IMR-90 (cell line): Measurements from ENCODE around the gene CHD6. TPM values are rescaled to one million over a fixed set of nuclear protein-coding genes. Genes with fewer than 3 reads are reported as not detected.

Source experiments
- ATAC-seq: fragments of 200-7000 bp; cut with Tn5 transposase; 2 replicates; pipeline ENCODE4 v1.9.1; 2020; ENCODE audit warnings: low read depth, mild to moderate bottlenecking, moderate library complexity
- BruUV-seq: library from RNA; stranded (reverse); fragments of 400-500 nt; replicated peaks from 2 replicates; lab custom pipeline; 2021; lab: Mats Ljungman, UMichigan
- CTCF ChIA-PET: fragments of 300-600 bp; formaldehyde crosslinking; extraction: SDS; loops from one replicate; lab custom pipeline; 2021; ENCODE audit warnings: antibody characterized with exemption; lab: Yijun Ruan, JAX
- POLR2A ChIA-PET: fragments of 300-600 bp; sonication (Branson Sonifier 250); formaldehyde crosslinking; loops from one replicate; lab custom pipeline; 2022; ENCODE audit warnings: antibody characterized with exemption; ENCODE audit not compliant: unreplicated experiment; lab: Charles Lee
- DNase-seq: peaks from one replicate; pipeline ENCODE4 v3.0.0; 2013
- H2AFZ ChIP-seq: replicated peaks from 2 replicates; pipeline ENCODE3; 2013; ENCODE audit warnings: low read length, mild to moderate bottlenecking; ENCODE audit not compliant: poor library complexity
- H2AK5ac ChIP-seq: 2 replicates; pipeline ENCODE4 v1.6.1; 2013; ENCODE audit warnings: low read depth, low read length, inconsistent platforms
- H2AK9ac ChIP-seq: replicated peaks from 2 replicates; pipeline ENCODE3; 2013; ENCODE audit warnings: mild to moderate bottlenecking, low read depth, low read length, moderate library complexity; ENCODE audit not compliant: poor library complexity
- H2BK120ac ChIP-seq: 2 replicates; pipeline ENCODE4 v1.6.1; 2013; ENCODE audit warnings: low read depth, low read length, inconsistent platforms
- H2BK15ac ChIP-seq: 3 replicates; pipeline ENCODE4 v1.6.1; 2013; ENCODE audit warnings: low read depth, low read length, inconsistent platforms
- H2BK20ac ChIP-seq: 2 replicates; pipeline ENCODE4 v1.6.1; 2013; ENCODE audit warnings: low read depth, mild to moderate bottlenecking, inconsistent platforms, low read length, moderate library complexity
- H2BK5ac ChIP-seq: 2 replicates; pipeline ENCODE4 v1.6.1; 2013; ENCODE audit warnings: mild to moderate bottlenecking, low read depth, low read length, inconsistent platforms; ENCODE audit not compliant: poor library complexity, severe bottlenecking
- H3K14ac ChIP-seq: replicated peaks from 2 replicates; pipeline ENCODE4 v1.6.1; 2013; ENCODE audit warnings: low read depth, low read length, inconsistent platforms
- H3K18ac ChIP-seq: 2 replicates; pipeline ENCODE4 v1.6.1; 2013; ENCODE audit warnings: low read depth, low read length, control low read depth
- H3K23ac ChIP-seq: 2 replicates; pipeline ENCODE4 v1.6.1; 2013; ENCODE audit warnings: low read depth, low read length, inconsistent platforms
- H3K27ac ChIP-seq: 2 replicates; pipeline ENCODE4 v1.5.1; 2013; ENCODE audit warnings: mild to moderate bottlenecking, control low read depth, low read length; ENCODE audit not compliant: insufficient read depth
- H3K27me3 ChIP-seq: 2 replicates; pipeline ENCODE4 v1.6.1; 2013; ENCODE audit warnings: low read length; ENCODE audit not compliant: control insufficient read depth, insufficient read depth
- H3K36me3 ChIP-seq: 2 replicates; pipeline ENCODE4 v1.6.1; 2013; ENCODE audit warnings: low read length, mixed read lengths; ENCODE audit not compliant: control insufficient read depth, insufficient read depth
- H3K4ac ChIP-seq: 2 replicates; pipeline ENCODE4 v1.6.1; 2013; ENCODE audit warnings: low read depth, low read length, inconsistent platforms
- H3K4me1 ChIP-seq: 2 replicates; pipeline ENCODE4 v1.6.1; 2013; ENCODE audit warnings: low read length, mixed read lengths; ENCODE audit not compliant: control insufficient read depth, insufficient read depth
- H3K4me2 ChIP-seq: 2 replicates; pipeline ENCODE4 v1.6.1; 2013; ENCODE audit warnings: low read depth, mild to moderate bottlenecking, control low read depth, low read length, moderate library complexity
- H3K4me3 ChIP-seq: 2 replicates; pipeline ENCODE4 v1.5.1; 2013; ENCODE audit warnings: low read depth, mild to moderate bottlenecking, control low read depth, low read length, moderate library complexity; ENCODE audit not compliant: insufficient read depth
- H3K56ac ChIP-seq: 2 replicates; pipeline ENCODE4 v1.6.1; 2013; ENCODE audit warnings: low read length, inconsistent platforms; ENCODE audit not compliant: insufficient read depth; ENCODE audit errors: extremely low read depth
- H3K79me1 ChIP-seq, 2 experiments: 2 replicates each; pipeline ENCODE4 v1.6.1; 2013; ENCODE audit warnings: low read length in 2 of 2, inconsistent platforms in 1 of 2, low read depth in 1 of 2
- H3K9ac ChIP-seq: 2 replicates; pipeline ENCODE4 v1.6.1; 2013; ENCODE audit warnings: low read depth, low read length, control low read depth
- H3K9me1 ChIP-seq: 2 replicates; pipeline ENCODE4 v1.6.1; 2013; ENCODE audit warnings: low read length, inconsistent platforms; ENCODE audit not compliant: insufficient read depth
- H3K9me3 ChIP-seq: 2 replicates; pipeline ENCODE4 v1.6.1; 2013; ENCODE audit warnings: low read length; ENCODE audit not compliant: control insufficient read depth, insufficient read depth
- H4K20me1 ChIP-seq: 2 replicates; pipeline ENCODE4 v1.6.1; 2013; ENCODE audit warnings: low read length, inconsistent platforms; ENCODE audit not compliant: insufficient read depth
- H4K5ac ChIP-seq: 2 replicates; pipeline ENCODE4 v1.6.1; 2013; ENCODE audit warnings: mild to moderate bottlenecking, low read depth, low read length, control low read depth
- H4K8ac ChIP-seq, 2 experiments: 2 replicates each; pipeline ENCODE4 v1.6.1; 2013; ENCODE audit warnings: low read depth in 2 of 2, low read length in 2 of 2, control low read depth in 1 of 2, inconsistent platforms in 1 of 2
- H4K91ac ChIP-seq: 2 replicates; pipeline ENCODE4 v1.6.1; 2013; ENCODE audit warnings: low read depth, low read length, inconsistent platforms; ENCODE audit not compliant: insufficient read depth
- BHLHE40 ChIP-seq: fragments of 150-350 bp; IDR thresholded peaks from 2 replicates; pipeline ENCODE4 v1.6.1; 2016; ENCODE audit warnings: mild to moderate bottlenecking, low read depth, low read length
- CEBPB ChIP-seq: IDR thresholded peaks from 2 replicates; pipeline ENCODE4 v1.6.1; 2012; ENCODE audit warnings: low read depth, low read length, improper control_type of control experiment
- CHD1 ChIP-seq: IDR thresholded peaks from 2 replicates; pipeline ENCODE4 v1.6.1; 2012; ENCODE audit warnings: low read depth, low read length, improper control_type of control experiment
- CTCF ChIP-seq: conservative IDR thresholded peaks from 2 replicates; pipeline ENCODE4 v1.5.1; 2012; ENCODE audit warnings: mild to moderate bottlenecking, low read depth, low read length, improper control_type of control experiment
- ELK1 ChIP-seq: fragments of 150-350 bp; IDR thresholded peaks from 2 replicates; pipeline ENCODE4 v1.6.1; 2016; ENCODE audit warnings: low read depth, mild to moderate bottlenecking, low read length, moderate library complexity, borderline replicate concordance
- FOS ChIP-seq: fragments of 150-350 bp; IDR thresholded peaks from 2 replicates; pipeline ENCODE4 v1.6.1; 2016; ENCODE audit warnings: low read depth, low read length
- MAFK ChIP-seq: IDR thresholded peaks from 2 replicates; pipeline ENCODE4 v1.6.1; 2012; ENCODE audit warnings: low read depth, low read length, improper control_type of control experiment
- MAZ ChIP-seq: IDR thresholded peaks from 2 replicates; pipeline ENCODE4 v1.6.1; 2012; ENCODE audit warnings: low read depth, mild to moderate bottlenecking, low read length, improper control_type of control experiment, moderate library complexity, borderline replicate concordance
- MXI1 ChIP-seq: IDR thresholded peaks from 2 replicates; pipeline ENCODE4 v1.6.1; 2012; ENCODE audit warnings: low read depth, mild to moderate bottlenecking, low read length, moderate library complexity, borderline replicate concordance
- NFE2L2 ChIP-seq: fragments of 150-350 bp; IDR thresholded peaks from 2 replicates; pipeline ENCODE4 v1.6.1; 2016; ENCODE audit warnings: low read depth, mild to moderate bottlenecking, low read length
- POLR2A ChIP-seq: IDR thresholded peaks from 2 replicates; pipeline ENCODE4 v1.6.1; 2012; ENCODE audit warnings: mild to moderate bottlenecking, low read depth, low read length
- RAD21 ChIP-seq: IDR thresholded peaks from 2 replicates; pipeline ENCODE4 v1.6.1; 2012; ENCODE audit warnings: low read length, improper control_type of control experiment
- RCOR1 ChIP-seq: IDR thresholded peaks from 2 replicates; pipeline ENCODE4 v1.6.1; 2012; ENCODE audit warnings: mild to moderate bottlenecking, low read length, improper control_type of control experiment; ENCODE audit not compliant: insufficient replicate concordance
- RFX5 ChIP-seq: IDR thresholded peaks from 2 replicates; pipeline ENCODE4 v1.8.0; 2012; ENCODE audit warnings: low read depth, mild to moderate bottlenecking, low read length, moderate library complexity
- SMC3 ChIP-seq: fragments of 150-350 bp; IDR thresholded peaks from 2 replicates; pipeline ENCODE4 v1.6.1; 2016; ENCODE audit warnings: low read depth, mild to moderate bottlenecking, antibody characterized with exemption, low read length, moderate library complexity
- USF2 ChIP-seq: fragments of 150-350 bp; IDR thresholded peaks from 2 replicates; pipeline ENCODE4 v1.6.1; 2017; ENCODE audit warnings: mild to moderate bottlenecking, antibody characterized with exemption, low read length, low read depth
- dilution Hi-C: fragments of 300-500 bp; cut with HindIII; formaldehyde crosslinking; loops from one replicate; pipeline ENCODE4 v1.14.3; 2018; ENCODE audit warnings: low sequenced_read_pairs; ENCODE audit not compliant: unreplicated experiment
- in situ Hi-C: fragments of 300-500 bp; cut with MboI; formaldehyde crosslinking; loops from 3 replicates; pipeline ENCODE4 v1.14.3; 2019; ENCODE audit warnings: low sequenced_read_pairs, inconsistent platforms, mixed read lengths
- intact Hi-C: fragments of 100-400 bp; cut with micrococcal nuclease; formaldehyde crosslinking; loops from 2 replicates; pipeline ENCODE4 v1.10.0; 2022
- polyA plus RNA-seq, 3 experiments: library from polyadenylated mRNA; depleted of rRNA; stranded (reverse); fragments of >200 nt; gene quantifications; 2 replicates each; pipeline ENCODE4 v1.2.3, GENCODE V29; 2012; ENCODE audit warnings: low replicate concordance in 1 of 3
- total RNA-seq: library from RNA; depleted of rRNA; stranded (reverse); fragments of >200 nt; gene quantifications from 2 replicates; pipeline ENCODE4 v1.2.3, GENCODE V29; 2012

Gene CHD6
- total and polyA plus RNA-seq, 2 of the 4 experiments (the other 2 are of a cell fraction), result 8.8 to 26.7 TPM

- dilution Hi-C loops, result no loop called here
- Histone ChIP-seq H2BK5ac (no peak overlapping the region), H3K56ac (no peak overlapping the region), H2AK5ac (no peak overlapping the region), H3K4me2 (no peak overlapping the region), H4K8ac (no peak overlapping the region), H3K23ac (no peak overlapping the region), H2BK15ac (no peak overlapping the region), H3K36me3 (peaks cover 48% of the 10 kb centered on the region), H2AFZ (no peak overlapping the region), H3K4ac (no peak overlapping the region), H3K27me3 (no peaks in the 10 kb centered on the region), H3K27ac (no peak overlapping the region), H3K9ac (no peak overlapping the region), H4K20me1 (no peaks in the 10 kb centered on the region), H2BK120ac (no peak overlapping the region), H2AK9ac (no peak overlapping the region), H3K9me3 (no peaks in the 10 kb centered on the region), H3K14ac (no peak overlapping the region), H4K5ac (no peak overlapping the region), H3K4me1 (no peaks in the 10 kb centered on the region), H3K18ac (no peak overlapping the region), H2BK20ac (no peak overlapping the region), H3K4me3 (no peak overlapping the region), H3K9me1 (peaks cover 16% of the 10 kb centered on the region; the same call in 1 of the 2 replicates), H4K91ac (no peak overlapping the region), H3K79me1 (no peaks in the 10 kb centered on the region)
- BruUV-seq, result no TSS peak
- intact Hi-C loops, result no loop called here
- no peak for DNase-seq
- ChIA-PET POLR2A (no interaction called here), CTCF (no interaction called here)
- no peak for TF ChIP-seq MAZ
- TF ChIP-seq POLR2A, result no peak
- no peak for TF ChIP-seq ELK1
- TF ChIP-seq SMC3, result no peak
- TF ChIP-seq USF2, result no peak
- no peak for TF ChIP-seq MAFK
- TF ChIP-seq CHD1, result no peak
- TF ChIP-seq RCOR1, result no peak
- no peak for TF ChIP-seq NFE2L2
- no peak for TF ChIP-seq BHLHE40
- no peak for TF ChIP-seq CTCF
- no peak for TF ChIP-seq RFX5
- no peak for TF ChIP-seq CEBPB
- TF ChIP-seq MXI1, result no peak
- TF ChIP-seq FOS, result no peak
- TF ChIP-seq RAD21, result no peak
- no peak for ATAC-seq
- in situ Hi-C loops, result no loop called here
These were observed 174.5 kb downstream of the CHD6 start for GRCh38 chr20:41443691-41444090.
